Lung (tissue), 12 donors: ENCODE measurements around the gene RPS14. TPM values are rescaled to one million over a fixed set of nuclear protein-coding genes. Genes with fewer than 3 reads are reported as not detected.

ENCODE experiments used
- ATAC-seq: fragments of 200-7000 bp; cut with Tn5 transposase; one replicate; pipeline ENCODE4 v1.9.1; 2020; ENCODE audit warnings: moderate number of reproducible peaks; ENCODE audit not compliant: insufficient read depth, low FRiP score
- DNase-seq, 3 donors: peaks; one replicate each; pipeline ENCODE4 v3.0.0-alpha.2; 2013 to 2017
- H3K27ac ChIP-seq, 2 donors: one replicate each; pipeline ENCODE4 v1.5.1; 2013; ENCODE audit warnings: mild to moderate bottlenecking in 2 of 2, moderate library complexity in 2 of 2, control low read depth in 1 of 2, inconsistent platforms in 1 of 2, low read depth in 1 of 2, low read length in 1 of 2
- H3K27me3 ChIP-seq, 3 donors: one replicate each; pipeline ENCODE4 v1.5.1; 2013; ENCODE audit warnings: low read length in 2 of 3; ENCODE audit not compliant: control insufficient read depth in 3 of 3, insufficient read depth in 3 of 3
- H3K36me3 ChIP-seq, 4 donors: one replicate each; pipeline ENCODE4 v1.5.1; 2013; ENCODE audit warnings: low read length in 4 of 4, mild to moderate bottlenecking in 1 of 4, moderate library complexity in 1 of 4; ENCODE audit not compliant: control insufficient read depth in 4 of 4, insufficient read depth in 4 of 4
- H3K4me1 ChIP-seq, 5 donors: one replicate each; pipeline ENCODE4 v1.5.1; 2013; ENCODE audit warnings: low read length in 5 of 5, mild to moderate bottlenecking in 2 of 5, moderate library complexity in 1 of 5; ENCODE audit not compliant: control insufficient read depth in 5 of 5, insufficient read depth in 5 of 5
- H3K4me3 ChIP-seq: one replicate; pipeline ENCODE4 v1.5.1; 2013; ENCODE audit warnings: mild to moderate bottlenecking, control low read depth, moderate library complexity
- H3K9ac ChIP-seq, 2 donors: one replicate each; pipeline ENCODE4 v1.5.1; 2013; ENCODE audit warnings: low read length in 2 of 2, control low read depth in 1 of 2; ENCODE audit not compliant: insufficient read depth in 1 of 2
- H3K9me3 ChIP-seq, 4 donors: one replicate each; pipeline ENCODE4 v1.5.1; 2013; ENCODE audit warnings: low read length in 3 of 4, mild to moderate bottlenecking in 1 of 4, moderate library complexity in 1 of 4; ENCODE audit not compliant: control insufficient read depth in 4 of 4, insufficient read depth in 3 of 4
- CTCF ChIP-seq: IDR thresholded peaks from 2 replicates; pipeline ENCODE4 v1.5.1; 2012; ENCODE audit warnings: mild to moderate bottlenecking; ENCODE audit errors: control extremely low read depth, extremely low read depth
- WGBS, 2 donors: extraction: QIAGEN DNeasy Blood & Tissue Kit; methylation state at CpG; one replicate each; pipeline ENCODE4 v1.1.7; 2013; 5-methylcytosine and 5-hydroxymethylcytosine counted together
- polyA plus RNA-seq, 2 donors: library from polyadenylated mRNA; stranded (reverse); fragments of 200-250 nt; gene quantifications; one replicate each; pipeline ENCODE4 v1.2.1, GENCODE V29; 2013
- total RNA-seq, 2 donors: library from RNA; depleted of rRNA in 1 of 2; stranded (reverse); fragments of >200 nt in 1 of 2; gene quantifications; one replicate each; pipeline ENCODE4 v1.2.1, GENCODE V29; 2014 to 2021
- donor health status: control.
- donor health status: control.
- donor health status: Bipolar disorder and iron deficiency.
- donor health status: healthy.
- donor health status: DM: yes; HTN: yes; CAD: no.

RPS14 gene
- total and polyA plus RNA-seq, 4 donors = 1,065 to 4,623 (median 2,452) TPM

DNA sequence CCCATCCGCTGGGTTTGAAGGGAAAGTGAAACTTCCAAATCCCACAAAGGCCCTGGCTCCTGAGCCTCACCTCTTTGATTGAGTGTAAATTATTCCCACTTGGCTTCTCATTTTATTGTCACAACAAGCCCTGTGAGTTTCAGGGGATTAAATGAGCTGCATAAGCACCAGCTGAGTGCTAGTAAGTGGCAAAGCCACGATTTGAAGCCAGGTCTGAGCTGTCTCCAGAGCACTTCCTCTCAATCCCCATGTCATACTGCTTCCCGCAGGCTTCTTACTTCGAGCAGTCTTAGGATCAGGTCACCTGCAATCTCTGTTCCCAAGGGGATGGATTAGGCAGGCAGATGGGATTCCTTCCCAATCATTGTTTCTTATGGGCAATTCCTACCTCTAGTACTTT is 18.0 kb downstream of the RPS14 start:
- no peak for ATAC-seq
- H3K27ac ChIP-seq = peak overlapping the region in 1 of 2 donors; percentile 12

GRCh38 chr5:150431048-150431447 is 18.5 kb downstream of the RPS14 start:
- no peak for ATAC-seq
- Histone ChIP-seq H3K4me1 (peaks cover 0 to 5% (median 0%) of the 10 kb centered on the region in 5 donors), H3K27me3 (no peaks in the 10 kb centered on the region), H3K36me3 (no peaks in the 10 kb centered on the region), H3K9me3 (no peaks in the 10 kb centered on the region), H3K27ac (no peak overlapping the region), H3K9ac (no peak overlapping the region), H3K4me3 (no peak overlapping the region)
- DNase-seq = no peak
- 92 to 96% methylated on average over 18 of the region's 18 CpGs for WGBS, 2 donors
- TF ChIP-seq CTCF = no peak

More for the DNA sequence above, 18.0 kb downstream of the RPS14 start:
- no peak for DNase-seq
- Histone ChIP-seq H3K9ac (no peak overlapping the region), H3K4me1 (peaks cover 0 to 5% (median 0%) of the 10 kb centered on the region in 5 donors), H3K36me3 (no peaks in the 10 kb centered on the region), H3K27me3 (no peaks in the 10 kb centered on the region), H3K9me3 (no peaks in the 10 kb centered on the region), H3K4me3 (no peak overlapping the region)
- no peak for TF ChIP-seq CTCF
- WGBS, 2 donors = 53 to 65% methylated on average over 4 of the region's 4 CpGs

DNA sequence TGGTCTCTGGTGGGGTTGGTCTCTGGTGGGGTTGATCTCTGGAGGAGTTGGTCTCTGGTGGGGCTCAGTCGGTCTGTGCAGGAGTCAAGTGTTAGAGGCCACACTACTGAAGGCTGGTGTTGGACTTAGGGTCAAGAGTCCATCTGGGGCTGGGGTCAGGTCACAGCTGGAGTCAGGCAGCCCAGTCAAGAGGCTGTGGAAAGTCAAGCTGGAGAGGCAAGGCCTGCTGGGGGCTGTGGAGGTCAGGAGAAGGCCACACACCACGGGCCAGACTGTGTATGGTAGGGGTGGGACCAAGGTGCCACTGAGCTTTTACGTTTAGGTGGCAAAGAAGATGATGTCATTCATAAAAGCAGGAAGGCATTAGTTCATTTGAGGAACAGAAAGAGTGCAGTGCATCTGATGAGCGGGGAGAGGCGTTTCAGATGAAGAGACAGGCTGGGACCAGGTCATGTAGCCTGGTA is 20.1 kb downstream of the RPS14 start:
- Histone ChIP-seq H3K9ac (no peak overlapping the region), H3K4me3 (no peak overlapping the region), H3K27me3 (no peaks in the 10 kb centered on the region), H3K27ac (no peak overlapping the region), H3K4me1 (peaks cover 0 to 5% (median 0%) of the 10 kb centered on the region in 5 donors), H3K36me3 (no peaks in the 10 kb centered on the region), H3K9me3 (no peaks in the 10 kb centered on the region)
- ATAC-seq = no peak
- 77 to 80% methylated on average over 5 of the region's 5 CpGs for WGBS, 2 donors
- no peak for TF ChIP-seq CTCF
- no peak for DNase-seq

DNA sequence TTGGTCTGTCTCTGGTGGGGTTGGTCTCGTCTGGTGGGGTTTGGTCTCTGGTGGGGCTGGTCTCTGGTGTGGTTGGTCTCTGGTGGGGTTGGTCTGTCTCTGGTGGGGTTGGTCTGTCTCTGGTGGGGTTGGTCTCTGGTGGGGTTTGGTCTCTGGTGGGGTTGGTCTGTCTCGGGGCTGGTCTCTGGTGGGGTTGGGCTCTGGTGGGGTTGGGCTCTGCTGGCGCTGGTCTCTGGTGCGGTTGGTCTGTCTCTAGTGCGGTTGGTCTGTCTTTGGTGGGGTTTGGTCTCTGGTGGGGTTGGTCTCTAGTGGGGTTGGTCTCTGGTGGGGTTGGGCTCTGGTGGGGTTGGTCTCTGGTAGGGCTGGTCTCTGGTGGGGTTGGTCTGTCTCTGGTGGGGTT is 20.6 kb downstream of the RPS14 start:
- WGBS, 2 donors = 92 to 99% methylated on average over 5 of the region's 5 CpGs
- no peaks in the 10 kb centered on the region for H3K27me3 ChIP-seq
- peaks cover 0 to 5% (median 0%) of the 10 kb centered on the region in 5 donors for H3K4me1 ChIP-seq
- DNase-seq (no peak), ATAC-seq (no peak)
- H3K27ac ChIP-seq = no peak overlapping the region
- H3K9ac ChIP-seq = no peak overlapping the region
- H3K4me3 ChIP-seq = no peak overlapping the region
- no peaks in the 10 kb centered on the region for H3K9me3 ChIP-seq
- no peak for TF ChIP-seq CTCF
- H3K36me3 ChIP-seq = no peaks in the 10 kb centered on the region
